ENCODE data around the gene MCF2L2.

The MCF2L2 gene

GRCh38 chr3:183318877-183319276 lies 109.5 kb downstream of the MCF2L2 start:
- H3K27ac ChIP-seq, result no peak overlapping the region
- CTCF ChIA-PET, result no interaction called here
- no peak for DNase-seq (ENCODE audit: low spot score)
- no peak for TF ChIP-seq CTCF (conservative IDR thresholded peaks at IDR 0.05; ENCODE audit: low read depth)
- POLR2A ChIA-PET (ENCODE audit: low non-redundant PET), result interaction anchor here (1.4 kb wide), 1 partner anchor 14 kb away, joined by 3 read pairs; no protein-coding TSS in a partner anchor

- DNase-seq (ENCODE audit: low spot score), result no peak
- ChIA-PET POLR2A (ENCODE audit: low non-redundant PET) (no interaction called here), CTCF (no interaction called here)
- no peak for TF ChIP-seq CTCF (conservative IDR thresholded peaks at IDR 0.05; ENCODE audit: low read depth)
- H3K27ac ChIP-seq, result peak overlapping the region; percentile 73
These were observed 110.2 kb downstream of the MCF2L2 start for GRCh38 chr3:183317886-183318865.

GRCh38 chr3:183317271-183317670 lies 111.1 kb downstream of the MCF2L2 start:
- POLR2A ChIA-PET (ENCODE audit: low non-redundant PET), result no interaction called here
- CTCF ChIA-PET, result no interaction called here
- no peak for DNase-seq (ENCODE audit: low spot score)
- no peak for TF ChIP-seq CTCF (conservative IDR thresholded peaks at IDR 0.05; ENCODE audit: low read depth)
- peak overlapping the region; percentile 73 for H3K27ac ChIP-seq

GRCh38 chr3:183315739-183316138 lies 112.7 kb downstream of the MCF2L2 start:
- TF ChIP-seq CTCF (conservative IDR thresholded peaks at IDR 0.05; ENCODE audit: low read depth), result no peak
- no peak for DNase-seq (ENCODE audit: low spot score)
- CTCF ChIA-PET, result interaction anchor here (0.6 kb wide), 1 partner anchor 140 kb away, joined by 4 read pairs; no protein-coding TSS in a partner anchor
- H3K27ac ChIP-seq, result no peak overlapping the region
- POLR2A ChIA-PET (ENCODE audit: low non-redundant PET), result no interaction called here

GRCh38 chr3:183313764-183314163 lies 114.7 kb downstream of the MCF2L2 start:
- CTCF ChIA-PET, result interaction anchor here (0.6 kb wide), 1 partner anchor 32 kb away, joined by 3 read pairs; no protein-coding TSS in a partner anchor
- no peak for TF ChIP-seq CTCF (conservative IDR thresholded peaks at IDR 0.05; ENCODE audit: low read depth)

GRCh38 chr3:183313351-183313750 lies 115.1 kb downstream of the MCF2L2 start:
- CTCF ChIA-PET, result no interaction called here
- POLR2A ChIA-PET (ENCODE audit: low non-redundant PET), result no interaction called here
- no peak for DNase-seq (ENCODE audit: low spot score)

More at GRCh38 chr3:183313764-183314163, 114.7 kb downstream of the MCF2L2 start:
- no peak overlapping the region for H3K27ac ChIP-seq
- POLR2A ChIA-PET (ENCODE audit: low non-redundant PET), result no interaction called here
- DNase-seq (ENCODE audit: low spot score), result no peak

More at GRCh38 chr3:183313351-183313750, 115.1 kb downstream of the MCF2L2 start:
- no peak for TF ChIP-seq CTCF (conservative IDR thresholded peaks at IDR 0.05; ENCODE audit: low read depth)
- H3K27ac ChIP-seq, result no peak overlapping the region

Data from RWPE1 (cell line).